ENCODE measurements around the gene MSL1. TPM values are rescaled to one million over a fixed set of nuclear protein-coding genes. Genes with fewer than 3 reads are reported as not detected.

MSL1 gene
- total and polyA plus RNA-seq, 9 of the 15 experiments (the other 6 are each of a cell fraction or from before 2014, with no cell fraction given): 13.8 to 120 (median 61.9) TPM

- TF ChIP-seq DMBX1 (CRISPR knock-in tag; IDR thresholded peaks at IDR 0.05; ENCODE audit: borderline replicate concordance): 0 out of 2 replicates have a peak, but pooled peaks have one; percentile 48
- TF ChIP-seq, protein P1, sequence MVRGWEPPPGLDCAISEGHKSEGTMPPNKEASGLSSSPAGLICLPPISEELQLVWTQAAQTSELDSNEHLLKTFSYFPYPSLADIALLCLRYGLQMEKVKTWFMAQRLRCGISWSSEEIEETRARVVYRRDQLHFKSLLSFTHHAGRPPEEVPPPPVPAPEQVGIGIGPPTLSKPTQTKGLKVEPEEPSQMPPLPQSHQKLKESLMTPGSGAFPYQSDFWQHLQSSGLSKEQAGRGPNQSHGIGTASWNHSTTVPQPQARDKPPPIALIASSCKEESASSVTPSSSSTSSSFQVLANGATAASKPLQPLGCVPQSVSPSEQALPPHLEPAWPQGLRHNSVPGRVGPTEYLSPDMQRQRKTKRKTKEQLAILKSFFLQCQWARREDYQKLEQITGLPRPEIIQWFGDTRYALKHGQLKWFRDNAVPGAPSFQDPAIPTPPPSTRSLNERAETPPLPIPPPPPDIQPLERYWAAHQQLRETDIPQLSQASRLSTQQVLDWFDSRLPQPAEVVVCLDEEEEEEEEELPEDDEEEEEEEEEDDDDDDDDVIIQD (CRISPR knock-in tag; IDR thresholded peaks at IDR 0.05): no peak
- TF ChIP-seq POLR3A (IDR thresholded peaks at IDR 0.05; ENCODE audit: borderline replicate concordance, extremely low read depth, insufficient read depth, insufficient read length): no peak
- no peak for TF ChIP-seq ZNF41 (CRISPR knock-in tag; conservative IDR thresholded peaks at IDR 0.05)
- no peak for TF ChIP-seq HSF4 (CRISPR knock-in tag; IDR thresholded peaks at IDR 0.05; ENCODE audit: borderline replicate concordance)
- TF ChIP-seq, protein P2, sequence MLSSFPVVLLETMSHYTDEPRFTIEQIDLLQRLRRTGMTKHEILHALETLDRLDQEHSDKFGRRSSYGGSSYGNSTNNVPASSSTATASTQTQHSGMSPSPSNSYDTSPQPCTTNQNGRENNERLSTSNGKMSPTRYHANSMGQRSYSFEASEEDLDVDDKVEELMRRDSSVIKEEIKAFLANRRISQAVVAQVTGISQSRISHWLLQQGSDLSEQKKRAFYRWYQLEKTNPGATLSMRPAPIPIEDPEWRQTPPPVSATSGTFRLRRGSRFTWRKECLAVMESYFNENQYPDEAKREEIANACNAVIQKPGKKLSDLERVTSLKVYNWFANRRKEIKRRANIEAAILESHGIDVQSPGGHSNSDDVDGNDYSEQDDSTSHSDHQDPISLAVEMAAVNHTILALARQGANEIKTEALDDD (IDR thresholded peaks at IDR 0.05): 0 out of 2 replicates have a peak, but pooled peaks have one; percentile 0
- TF ChIP-seq ZNF24 (IDR thresholded peaks at IDR 0.05): no peak
- TF ChIP-seq, protein P3, sequence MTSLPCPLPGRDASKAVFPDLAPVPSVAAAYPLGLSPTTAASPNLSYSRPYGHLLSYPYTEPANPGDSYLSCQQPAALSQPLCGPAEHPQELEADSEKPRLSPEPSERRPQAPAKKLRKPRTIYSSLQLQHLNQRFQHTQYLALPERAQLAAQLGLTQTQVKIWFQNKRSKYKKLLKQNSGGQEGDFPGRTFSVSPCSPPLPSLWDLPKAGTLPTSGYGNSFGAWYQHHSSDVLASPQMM (CRISPR knock-in tag; IDR thresholded peaks at IDR 0.05): no peak
- TF ChIP-seq CBX1 (IDR thresholded peaks at IDR 0.05; ENCODE audit: low read depth): no peak
- no peak for TF ChIP-seq PHTF2 (CRISPR knock-in tag; IDR thresholded peaks at IDR 0.05)
- no peak for TF ChIP-seq ZBTB43 (CRISPR knock-in tag; IDR thresholded peaks at IDR 0.05)
- no peak for TF ChIP-seq MYNN (IDR thresholded peaks at IDR 0.05)
- no peak for TF ChIP-seq MYNN (CRISPR knock-in tag; IDR thresholded peaks at IDR 0.05)
- no peak for TF ChIP-seq ZNF12 (CRISPR knock-in tag; IDR thresholded peaks at IDR 0.05)
- TF ChIP-seq MTA3 (IDR thresholded peaks at IDR 0.05; ENCODE audit: borderline replicate concordance): no peak
- no peak for TF ChIP-seq CCNT2 (IDR thresholded peaks at IDR 0.05; ENCODE audit: borderline replicate concordance, extremely low read depth, insufficient read length, low read depth, low read length)
- TF ChIP-seq ZNF217 (CRISPR knock-in tag; IDR thresholded peaks at IDR 0.05): no peak
- no peak for TF ChIP-seq GATAD2B (IDR thresholded peaks at IDR 0.05; ENCODE audit: borderline replicate concordance)
- TF ChIP-seq GATAD2A (IDR thresholded peaks at IDR 0.05): no peak
- TF ChIP-seq E2F5 (CRISPR knock-in tag; IDR thresholded peaks at IDR 0.05): no peak
- peak; percentile 63; the same call in 1 of the 2 replicates for TF ChIP-seq ZNF584 (CRISPR knock-in tag; IDR thresholded peaks at IDR 0.05; ENCODE audit: low read depth)
Observed at GRCh38 chr17:40101367-40102210, 20.2 kb upstream of the MSL1 start (continued).
